ENCODE measurements around the gene ZSCAN5A. TPM values are rescaled to one million over a fixed set of nuclear protein-coding genes. Genes with fewer than 3 reads are reported as not detected.

Gene ZSCAN5A
- total RNA-seq: 10 to 100 TPM; 11.8 to 17.4 TPM
- polyA plus RNA-seq: 1 to 10 TPM; 5.5 to 8.5 TPM
- long read RNA-seq, donor 1: 0 reads
- long read RNA-seq, donor 2, partial matches to known transcripts: 0 of 1 reads
- long read RNA-seq, donor 2, other reads (novel, unspliced or antisense): 0 of 1 reads
- long read RNA-seq, donor 3, partial matches to known transcripts: 0 of 1 reads
- long read RNA-seq, donor 3, other reads (novel, unspliced or antisense): 0 of 1 reads
- long read RNA-seq, donor 4: 0 reads
- long read RNA-seq, donor 5, partial matches to known transcripts: 0 of 4 reads
- long read RNA-seq, donor 5, other reads (novel, unspliced or antisense): 0 of 4 reads

DNA sequence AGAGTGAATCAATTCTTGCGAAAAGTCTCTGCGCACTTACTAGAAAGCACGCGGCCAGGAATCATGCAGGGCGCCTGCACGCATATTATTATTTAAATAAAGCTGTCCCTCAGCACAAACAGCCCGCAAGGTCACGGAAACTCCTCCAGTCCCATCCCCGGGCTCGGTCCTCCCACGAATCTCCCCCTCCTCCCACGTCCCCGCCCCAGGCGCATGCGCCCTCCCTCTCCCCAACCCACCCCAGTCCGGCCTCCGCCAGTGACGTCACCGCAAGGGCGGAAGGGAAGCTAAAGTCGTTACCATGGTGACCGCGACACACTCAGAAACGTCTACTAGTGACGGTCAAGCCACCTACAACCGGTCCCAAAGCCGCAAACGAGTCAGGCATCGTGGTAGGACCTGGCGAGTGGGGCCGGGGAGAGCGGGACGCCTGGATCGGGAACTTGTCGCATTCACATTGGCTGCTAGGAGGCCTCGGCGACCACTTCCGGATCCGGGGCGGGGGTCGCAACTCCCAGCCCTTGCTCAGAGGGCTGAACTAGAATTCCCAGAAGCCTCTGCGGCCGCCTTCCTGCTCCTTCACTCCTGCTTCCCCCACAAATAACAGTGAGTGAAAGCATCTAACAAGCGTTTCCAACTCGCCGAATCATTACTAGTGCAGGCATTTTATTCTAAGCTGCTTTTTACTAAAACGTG lies at the start of gene ZSCAN5A:
TSS of gene ZSCAN5A (minus strand) at position 459 of the 696 bp plus-strand sequence. CDS start 89,793 bp downstream, outside the sequence.
- Histone ChIP-seq H3K27ac (ENCODE audit: low read depth in 1 of 2, low read length in 1 of 2) (peak within 1 kb of the TSS; percentile 93 to 99), H3K9ac (ENCODE audit: insufficient read depth in 1 of 2, low read length in 2 of 2) (peak within 1 kb of the TSS; percentile 94 to 99), H3K36me3 (ENCODE audit: control insufficient read depth in 4 of 4, insufficient read depth in 4 of 4, low read length in 4 of 4) (peaks cover 0 to 17% (median 5%) of the 10 kb centered on the region in 4 donors), H3K27me3 (ENCODE audit: control insufficient read depth in 3 of 3, insufficient read depth in 3 of 3, low read length in 2 of 3) (no peaks in the 10 kb centered on the region), H3K4me1 (ENCODE audit: control insufficient read depth in 5 of 5, insufficient read depth in 5 of 5, low read length in 5 of 5) (peaks cover 0 to 15% (median 3%) of the 10 kb centered on the region in 5 donors), H3K9me3 (ENCODE audit: control insufficient read depth in 4 of 4, insufficient read depth in 3 of 4, low read length in 3 of 4) (no peaks in the 10 kb centered on the region), H3K4me3 (peak within 1 kb of the TSS; percentile 65)
- ATAC-seq (ENCODE audit: insufficient read depth, low FRiP score) (peak; percentile 92), DNase-seq (peak; percentile 98 to 99 (median 98))
- WGBS, 2 donors: 0 to 1% methylated on average over 47 of the region's 47 CpGs
- TF ChIP-seq CTCF (IDR thresholded peaks at IDR 0.05; ENCODE audit: control extremely low read depth, extremely low read depth): no peak

DNA sequence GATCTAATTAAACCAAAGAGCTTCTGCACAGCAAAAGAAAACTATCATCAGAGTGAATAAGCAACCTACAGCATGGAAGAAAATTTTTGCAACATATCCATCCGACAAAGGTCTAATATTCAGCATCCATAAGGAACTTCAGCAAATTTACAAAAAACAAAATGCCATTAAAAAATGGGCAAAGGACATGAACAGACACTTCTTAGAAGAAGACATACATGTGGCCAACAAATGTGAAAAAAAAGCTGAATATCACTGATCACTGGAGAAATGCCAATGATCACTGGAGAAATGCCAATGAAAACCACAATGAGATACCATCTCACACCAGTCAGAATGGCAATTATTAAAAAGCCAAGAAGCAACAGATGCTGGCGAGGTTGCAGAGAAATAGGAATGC lies 46.2 kb upstream of the ZSCAN5A start:
- ATAC-seq (ENCODE audit: insufficient read depth, low FRiP score) (no peak), DNase-seq (no peak)
- TF ChIP-seq CTCF (IDR thresholded peaks at IDR 0.05; ENCODE audit: control extremely low read depth, extremely low read depth): no peak
- peaks cover 3 to 11% (median 5%) of the 10 kb centered on the region in 4 donors for H3K9me3 ChIP-seq (ENCODE audit: control insufficient read depth in 4 of 4, insufficient read depth in 3 of 4, low read length in 3 of 4)
- H3K27ac ChIP-seq (ENCODE audit: low read depth in 1 of 2, low read length in 1 of 2): no peak overlapping the region
- WGBS, 2 donors: 90 to 94% methylated on average over 2 of the region's 2 CpGs
- H3K9ac ChIP-seq (ENCODE audit: insufficient read depth in 1 of 2, low read length in 2 of 2): no peak overlapping the region
- no peaks in the 10 kb centered on the region for H3K27me3 ChIP-seq (ENCODE audit: control insufficient read depth in 3 of 3, insufficient read depth in 3 of 3, low read length in 2 of 3)
- H3K4me3 ChIP-seq: no peak overlapping the region
- no peaks in the 10 kb centered on the region for H3K4me1 ChIP-seq (ENCODE audit: control insufficient read depth in 5 of 5, insufficient read depth in 5 of 5, low read length in 5 of 5)
- H3K36me3 ChIP-seq (ENCODE audit: control insufficient read depth in 4 of 4, insufficient read depth in 4 of 4, low read length in 4 of 4): peaks cover 0 to 9% (median 2%) of the 10 kb centered on the region in 4 donors

- Histone ChIP-seq H3K9me3 (ENCODE audit: control insufficient read depth in 4 of 4, insufficient read depth in 3 of 4, low read length in 3 of 4) (peaks cover 0 to 5% (median 3%) of the 10 kb centered on the region in 4 donors), H3K27me3 (ENCODE audit: control insufficient read depth in 3 of 3, insufficient read depth in 3 of 3, low read length in 2 of 3) (no peaks in the 10 kb centered on the region), H3K36me3 (ENCODE audit: control insufficient read depth in 4 of 4, insufficient read depth in 4 of 4, low read length in 4 of 4) (peaks cover 0 to 6% (median 2%) of the 10 kb centered on the region in 4 donors), H3K4me1 (ENCODE audit: control insufficient read depth in 5 of 5, insufficient read depth in 5 of 5, low read length in 5 of 5) (no peaks in the 10 kb centered on the region), H3K4me3 (no peak overlapping the region), H3K27ac (ENCODE audit: low read depth in 1 of 2, low read length in 1 of 2) (no peak overlapping the region), H3K9ac (ENCODE audit: insufficient read depth in 1 of 2, low read length in 2 of 2) (no peak overlapping the region)
- ATAC-seq (ENCODE audit: insufficient read depth, low FRiP score) (no peak), DNase-seq (no peak)
- TF ChIP-seq CTCF (IDR thresholded peaks at IDR 0.05; ENCODE audit: control extremely low read depth, extremely low read depth): no peak
- WGBS, 2 donors: 87 to 94% methylated on average over 2 of the region's 2 CpGs
Observed at GRCh38 chr19:56356944-56357343, 42.3 kb upstream of the ZSCAN5A start.
